HepG2 (cell line): ENCODE data around the gene PCSK7. TPM values are rescaled to one million over a fixed set of nuclear protein-coding genes. Genes with fewer than 3 reads are reported as not detected.

Source experiments
- ATAC-seq: fragments of 200-7000 bp; cut with Tn5 transposase; 3 replicates; pipeline ENCODE4 v1.9.1; 2020; ENCODE audit warnings: mild to moderate bottlenecking, moderate library complexity
- BruUV-seq: library from RNA; stranded (reverse); fragments of 400-500 nt; replicated peaks from 2 replicates; lab custom pipeline; 2021; lab: Mats Ljungman, UMichigan
- CTCF ChIA-PET: fragments of 300-600 bp; formaldehyde crosslinking; extraction: SDS; loops from one replicate; lab custom pipeline; 2021; ENCODE audit warnings: low total read pairs, inconsistent platforms, low intra/inter-chr PET ratio; lab: Yijun Ruan, JAX
- POLR2A ChIA-PET: fragments of 350-600 bp; sonication (Branson Sonifier 250); formaldehyde crosslinking; loops from one replicate; lab custom pipeline; 2020; ENCODE audit warnings: antibody characterized with exemption, inconsistent platforms; lab: Yijun Ruan, JAX
- DNase-seq: peaks from one replicate; pipeline ENCODE4 v3.0.0-alpha.2; 2015; ENCODE audit warnings: low spot score
- FAIRE-seq: peaks from 3 replicates; lab custom pipeline; 2011; peaks lifted over from hg19 to GRCh38; lab: Jason Lieb, UNC
- H2AFZ ChIP-seq: one replicate; pipeline ENCODE4 v1.6.1; 2011; ENCODE audit warnings: low read length, inconsistent platforms
- H3K27ac ChIP-seq: fragments of 300-600 bp; 3 replicates; pipeline ENCODE4 v1.8.0; 2011; ENCODE audit warnings: mixed run types, mild to moderate bottlenecking, mixed read lengths, low read length, inconsistent platforms; ENCODE audit not compliant: insufficient read depth; ENCODE audit errors: extremely low read length
- H3K27me3 ChIP-seq, 2 experiments: fragments of 200-600 bp in 1 of 2; 2 replicates in 1 of 2; 3 replicates in 1 of 2; pipeline versions ENCODE4 v1.6.0 to v1.8.0; 2011; ENCODE audit warnings: low read length in 2 of 2, mild to moderate bottlenecking in 2 of 2, moderate library complexity in 2 of 2, inconsistent platforms in 1 of 2; ENCODE audit not compliant: insufficient read depth in 2 of 2, control insufficient read depth in 1 of 2
- H3K36me3 ChIP-seq, 2 experiments: fragments of 200-600 bp in 1 of 2; replicated peaks in 1 of 2; 2 replicates in 1 of 2; 3 replicates in 1 of 2; pipeline versions ENCODE4 v1.5.1 to v1.8.0; 2011; ENCODE audit warnings: low read length in 2 of 2, inconsistent platforms in 1 of 2; ENCODE audit not compliant: insufficient read depth in 2 of 2, control insufficient read depth in 1 of 2
- H3K4me1 ChIP-seq: 2 replicates; pipeline ENCODE4 v1.5.1; 2012; ENCODE audit warnings: low read length, inconsistent platforms; ENCODE audit not compliant: insufficient read depth
- H3K4me2 ChIP-seq: 2 replicates; pipeline ENCODE4 v1.6.0; 2011; ENCODE audit warnings: low read depth, low read length, inconsistent platforms
- H3K4me3 ChIP-seq, 3 experiments: fragments of 200-600 bp in 1 of 3; sonication (generic), shearing (Covaris generic) in 1 of 3; replicated peaks in 1 of 3; 2 replicates each; pipeline ENCODE4 v1.5.1; 2011 to 2016; ENCODE audit warnings: low read length in 3 of 3, inconsistent platforms in 2 of 3, low read depth in 2 of 3, mild to moderate bottlenecking in 2 of 3, control low read depth in 1 of 3, mixed read lengths in 1 of 3; ENCODE audit not compliant: insufficient read depth in 1 of 3
- H3K79me2 ChIP-seq: one replicate; pipeline ENCODE4 v1.6.1; 2011; ENCODE audit warnings: low read length, inconsistent platforms; ENCODE audit not compliant: insufficient read depth
- H3K9ac ChIP-seq: 2 replicates; pipeline ENCODE4 v1.6.0; 2011; ENCODE audit warnings: mild to moderate bottlenecking, low read depth, low read length, inconsistent platforms; ENCODE audit not compliant: insufficient read depth
- H3K9me3 ChIP-seq: 2 replicates; pipeline ENCODE4 v1.5.1; 2012; ENCODE audit warnings: mild to moderate bottlenecking, low read length
- H4K20me1 ChIP-seq: 2 replicates; pipeline ENCODE4 v1.6.0; 2011; ENCODE audit warnings: inconsistent platforms, mild to moderate bottlenecking, low read length, moderate library complexity; ENCODE audit not compliant: insufficient read depth
- ARID3A ChIP-seq: IDR thresholded peaks from 2 replicates; pipeline ENCODE4 v1.6.1; 2012; ENCODE audit warnings: low read depth, low read length, improper control_type of control experiment
- ARNT2 ChIP-seq: sonication (generic); formaldehyde crosslinking; IDR thresholded peaks from 2 replicates; pipeline ENCODE4 v1.8.0; 2022; ENCODE audit warnings: mild to moderate bottlenecking, low read depth, missing genetic modification reagents, moderate library complexity
- CENPT ChIP-seq: sonication (generic); formaldehyde crosslinking; IDR thresholded peaks from 2 replicates; pipeline ENCODE4 v1.8.0; 2022; ENCODE audit warnings: low read depth, mild to moderate bottlenecking, moderate library complexity, missing genetic modification reagents
- CHD4 ChIP-seq: fragments of 200-600 bp; sonication (generic); IDR thresholded peaks from 2 replicates; pipeline ENCODE4 v1.7.0; 2017; ENCODE audit warnings: mild to moderate bottlenecking, low read length, borderline replicate concordance
- MZF1 ChIP-seq: sonication (generic); formaldehyde crosslinking; IDR thresholded peaks from 2 replicates; pipeline ENCODE4 v1.8.1; 2023; ENCODE audit warnings: mild to moderate bottlenecking, missing genetic modification reagents, borderline replicate concordance
- NCOA5 ChIP-seq: sonication (generic); formaldehyde crosslinking; IDR thresholded peaks from 2 replicates; pipeline ENCODE4 v1.4.0; 2020; ENCODE audit warnings: missing genetic modification reagents
- PHF5A ChIP-seq: IDR thresholded peaks from one replicate; pipeline ENCODE4 v1.6.1; 2018; ENCODE audit warnings: low read depth, missing genetic modification reagents; ENCODE audit not compliant: unreplicated experiment
- RNF219 ChIP-seq: sonication (generic); formaldehyde crosslinking; IDR thresholded peaks from 2 replicates; pipeline ENCODE4 v1.5.0; 2020; ENCODE audit warnings: mild to moderate bottlenecking, missing genetic modification reagents
- ZBTB21 ChIP-seq: sonication (generic); formaldehyde crosslinking; IDR thresholded peaks from 2 replicates; pipeline ENCODE4 v1.4.0; 2020; ENCODE audit warnings: missing genetic modification reagents
- ZNF20 ChIP-seq: sonication (generic); formaldehyde crosslinking; IDR thresholded peaks from 2 replicates; pipeline ENCODE4 v1.4.0; 2020; ENCODE audit warnings: mild to moderate bottlenecking, moderate library complexity, missing genetic modification reagents
- ZNF850 ChIP-seq: sonication (generic); formaldehyde crosslinking; conservative IDR thresholded peaks from 2 replicates; pipeline ENCODE4 v1.9.0; 2021; ENCODE audit warnings: mild to moderate bottlenecking, missing genetic modification reagents
- WGBS: methylation state at CpG from one replicate; pipeline ENCODE4 v1.1.6; 2017; ENCODE audit warnings: low lambda C conversion rate; 5-methylcytosine and 5-hydroxymethylcytosine counted together
- in situ Hi-C: cut with HindIII; loops from 2 replicates; pipeline ENCODE4 v1.10.0; 2017; ENCODE audit warnings: low pct_unique_long_range_greater_than_20kb; ENCODE audit not compliant: extremely low pct_ligation_motif_present
- intact Hi-C: fragments of 100-400 bp; cut with micrococcal nuclease; formaldehyde crosslinking; loops from one replicate; pipeline ENCODE4 v1.10.0; 2022; ENCODE audit not compliant: unreplicated experiment
- polyA plus RNA-seq, 8 experiments: library from polyadenylated mRNA; depleted of rRNA in 3 of 8; stranded (reverse) in 7 of 8; unstranded in 1 of 8; fragments of >200 nt; fragmentation: Illumina TruSeq in 4 of 8; extraction: Trizol in 4 of 8; gene quantifications; 2 replicates each; pipeline versions ENCODE4 v1.2.1 to v1.2.3, GENCODE V29; 2011 to 2016; ENCODE audit warnings: low read depth in 4 of 8, missing spikeins in 1 of 8, mixed read lengths in 1 of 8; ENCODE audit not compliant: insufficient read depth in 1 of 8
- total RNA-seq, 5 experiments: library from RNA; depleted of rRNA; stranded (reverse); fragments of >200 nt; fragmentation: Illumina TruSeq; extraction: Trizol; gene quantifications; 2 replicates each; pipeline ENCODE4 v1.2.3, GENCODE V29; 2016; ENCODE audit warnings: low read depth in 1 of 5

The PCSK7 gene
- total and polyA plus RNA-seq, 2 of the 13 experiments (the other 11 are each of a cell fraction or from before 2014, with no cell fraction given): 13.4 to 13.8 TPM

DNA sequence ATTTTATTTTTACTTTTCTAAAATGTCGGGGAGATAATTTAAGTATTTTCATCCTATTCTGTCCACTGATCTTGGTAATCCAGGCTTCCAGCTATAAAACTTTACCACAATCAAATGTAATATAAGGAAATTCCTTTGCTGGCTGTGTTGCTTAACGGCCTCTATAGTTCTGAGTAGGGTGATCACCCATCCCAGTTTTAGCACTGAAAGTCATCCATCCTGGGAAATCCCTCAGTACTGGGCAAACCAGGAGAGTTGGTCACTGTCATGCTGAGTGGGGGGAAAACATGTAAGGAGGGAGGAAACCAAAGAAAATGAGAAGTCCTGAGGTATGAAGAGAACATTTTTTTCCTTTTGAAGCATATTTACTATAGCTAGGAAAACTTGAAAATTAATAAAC lies 46.5 kb upstream of the PCSK7 start:
- Histone ChIP-seq H3K27ac (no peak overlapping the region), H3K4me1 (peaks cover 8% of the 10 kb centered on the region), H3K9me3 (no peaks in the 10 kb centered on the region), H3K27me3 (no peaks in the 10 kb centered on the region), H3K9ac (no peak overlapping the region), H3K4me2 (no peak overlapping the region), H3K79me2 (no peaks in the 10 kb centered on the region)
- CTCF ChIA-PET: no interaction called here
- no peak for ATAC-seq
- POLR2A ChIA-PET: no interaction called here
- TF ChIP-seq RNF219 (CRISPR knock-in tag) (no peak), ZNF20 (CRISPR knock-in tag) (no peak), CENPT (no peak), PHF5A (CRISPR knock-in tag) (no peak), ARID3A (no peak), ZBTB21 (CRISPR knock-in tag) (no peak), MZF1 (no peak), ARNT2 (CRISPR knock-in tag) (no peak), ZNF850 (CRISPR knock-in tag) (no peak), CHD4 (no peak), NCOA5 (no peak)
- TF ChIP-seq, all 625 proteins: peak for 0
- Histone ChIP-seq H3K4me3 (no peak overlapping the region), H2AFZ (no peak overlapping the region), H4K20me1 (no peaks in the 10 kb centered on the region), H3K36me3 (peaks cover 5 to 34% of the 10 kb centered on the region in 2 experiments)
- DNase-seq (no peak), FAIRE-seq (no peak)
- intact Hi-C loops (no loop called here), in situ Hi-C loops (no loop called here)
- BruUV-seq: no TSS peak
- WGBS: 97% methylated on average over 2 of the region's 2 CpGs
